RKO (cell line): ENCODE results near the gene SGCG.
A peak's percentile ranks its signal among the peaks of the same experiment; 100 is the strongest.

Experiments
- DNase-seq: peaks from one replicate; pipeline ENCODE4 v3.0.0-alpha.2; 2016; ENCODE audit warnings: low spot score

SGCG gene

GRCh38 chr13:23330356-23330755, 149.6 kb downstream of the SGCG start:
- DNase-seq: no peak

GRCh38 chr13:23339225-23339624, 158.4 kb downstream of the SGCG start:
- DNase-seq: no peak

GRCh38 chr13:23344931-23345595, 164.3 kb downstream of the SGCG start:
- DNase-seq: no peak

- no peak for DNase-seq
Observed at GRCh38 chr13:23347601-23348000, 166.8 kb downstream of the SGCG start.

GRCh38 chr13:23348262-23349127, 167.7 kb downstream of the SGCG start:
- no peak for DNase-seq

GRCh38 chr13:23349161-23349897, 168.6 kb downstream of the SGCG start:
- no peak for DNase-seq

GRCh38 chr13:23350009-23350408, 169.2 kb downstream of the SGCG start:
- no peak for DNase-seq

- no peak for DNase-seq
Observed at GRCh38 chr13:23352161-23352560, 171.4 kb downstream of the SGCG start.

- DNase-seq: no peak
Observed at GRCh38 chr13:23354520-23354919, 173.7 kb downstream of the SGCG start.

GRCh38 chr13:23356368-23356767, 175.6 kb downstream of the SGCG start:
- no peak for DNase-seq

- DNase-seq: no peak
Observed at GRCh38 chr13:23357349-23357748, 176.6 kb downstream of the SGCG start.

GRCh38 chr13:23359882-23360281, 179.1 kb downstream of the SGCG start:
- DNase-seq: no peak

GRCh38 chr13:23365652-23366051, 184.9 kb downstream of the SGCG start:
- DNase-seq: no peak

GRCh38 chr13:23367907-23368306, 187.1 kb downstream of the SGCG start:
- DNase-seq: no peak

- peak; percentile 57 for DNase-seq
Observed at GRCh38 chr13:23372264-23372906, 191.6 kb downstream of the SGCG start.
